Activated CD8-positive, alpha-beta memory T cell treated with anti-CD3 and anti-CD28 coated beads, Interleukin-2, amount 10 ng/mL, durations not matched to agents 7 days and 5 days (primary cell): Measurements from ENCODE around the gene HTR1A. TPM values are rescaled to one million over a fixed set of nuclear protein-coding genes. Genes with fewer than 3 reads are reported as not detected.

Experiments used
- ATAC-seq: fragments of 150-1000 bp; cut with Tn5 transposase; one replicate; pipeline ENCODE4 v1.10.0; 2021; ENCODE audit warnings: moderate library complexity
- CTCF ChIA-PET: fragments of 350-600 bp; sonication (Branson Sonifier 250); formaldehyde crosslinking; loops from one replicate; lab custom pipeline; 2021; ENCODE audit warnings: antibody characterized with exemption; lab: Charles Lee
- DNase-seq: peaks from one replicate; pipeline ENCODE4 v3.0.0-alpha.2; 2020
- H3K27ac Mint-ChIP-seq: one replicate; pipeline ENCODE4 v1.8.0; 2021; ENCODE audit warnings: mild to moderate bottlenecking, mixed read lengths
- H3K27me3 Mint-ChIP-seq: one replicate; pipeline ENCODE4 v1.8.0; 2021; ENCODE audit warnings: mixed read lengths
- H3K36me3 Mint-ChIP-seq: one replicate; pipeline ENCODE4 v1.8.0; 2021; ENCODE audit warnings: mild to moderate bottlenecking, mixed read lengths
- H3K4me1 Mint-ChIP-seq: one replicate; pipeline ENCODE4 v1.8.0; 2021; ENCODE audit warnings: mixed read lengths
- H3K4me3 Mint-ChIP-seq: one replicate; pipeline ENCODE4 v1.8.0; 2021; ENCODE audit warnings: mild to moderate bottlenecking, moderate library complexity, mixed read lengths
- H3K9me3 Mint-ChIP-seq: one replicate; pipeline ENCODE4 v1.8.0; 2022; ENCODE audit warnings: low read depth, mixed read lengths
- total RNA-seq, 2 experiments: library from RNA; stranded (reverse); gene quantifications; one replicate each; pipeline ENCODE4 v1.2.3, GENCODE V29; 2021

Gene HTR1A
- total RNA-seq, 2 experiments from 2014 or later, result not detected

DNA sequence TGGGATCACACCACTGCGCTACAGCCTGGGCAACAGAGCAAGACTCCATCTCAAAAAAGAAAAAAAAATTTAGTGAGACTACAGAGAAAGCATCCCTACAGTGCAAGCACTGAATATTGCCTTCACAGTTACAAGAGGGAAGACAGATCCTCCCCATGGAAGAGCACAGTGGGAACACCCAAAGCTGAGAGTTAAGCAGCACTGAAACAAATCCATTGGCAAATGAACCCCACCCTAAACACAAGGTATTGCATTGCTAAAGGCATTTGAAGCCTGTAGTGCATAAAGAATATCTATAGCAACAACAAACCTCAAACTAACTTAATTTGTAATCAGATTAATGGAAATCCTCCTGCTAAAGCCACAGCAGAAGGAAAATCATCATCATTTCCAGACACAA lies 27.1 kb downstream of the HTR1A start:
- CTCF ChIA-PET, result no interaction called here
- no peaks in the 10 kb centered on the region for H3K4me1 Mint-ChIP-seq
- no peaks in the 10 kb centered on the region for H3K36me3 Mint-ChIP-seq
- no peaks in the 10 kb centered on the region for H3K27me3 Mint-ChIP-seq
- ATAC-seq (no peak), DNase-seq (no peak)
- peaks cover 15% of the 10 kb centered on the region for H3K9me3 Mint-ChIP-seq
- H3K4me3 Mint-ChIP-seq, result no peak overlapping the region
- no peak overlapping the region for H3K27ac Mint-ChIP-seq

DNA sequence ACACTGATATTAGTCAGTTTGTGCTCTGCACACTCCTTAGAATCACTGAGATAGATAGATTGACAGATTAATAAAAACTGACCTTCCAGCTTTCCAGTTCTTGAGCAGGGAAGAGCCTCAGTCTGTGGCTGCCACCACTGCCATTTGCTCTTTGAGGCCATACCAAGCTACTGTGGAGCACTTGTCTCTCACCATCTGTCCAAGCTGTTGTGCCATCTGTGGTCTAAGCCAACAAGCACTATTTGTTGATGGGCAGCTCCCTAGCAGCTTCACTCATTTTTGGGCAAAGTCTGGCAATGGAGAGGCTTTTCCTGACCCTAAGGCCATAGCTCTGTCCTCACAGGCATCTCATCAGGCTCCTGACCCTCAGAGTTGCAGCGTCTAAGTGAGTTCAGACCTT lies 30.4 kb downstream of the HTR1A start:
- Mint-ChIP-seq H3K9me3 (peaks cover 13% of the 10 kb centered on the region), H3K4me3 (no peak overlapping the region), H3K36me3 (no peaks in the 10 kb centered on the region), H3K27me3 (no peaks in the 10 kb centered on the region), H3K4me1 (no peaks in the 10 kb centered on the region), H3K27ac (no peak overlapping the region)
- CTCF ChIA-PET, result no interaction called here
- no peak for DNase-seq
- ATAC-seq, result no peak

DNA sequence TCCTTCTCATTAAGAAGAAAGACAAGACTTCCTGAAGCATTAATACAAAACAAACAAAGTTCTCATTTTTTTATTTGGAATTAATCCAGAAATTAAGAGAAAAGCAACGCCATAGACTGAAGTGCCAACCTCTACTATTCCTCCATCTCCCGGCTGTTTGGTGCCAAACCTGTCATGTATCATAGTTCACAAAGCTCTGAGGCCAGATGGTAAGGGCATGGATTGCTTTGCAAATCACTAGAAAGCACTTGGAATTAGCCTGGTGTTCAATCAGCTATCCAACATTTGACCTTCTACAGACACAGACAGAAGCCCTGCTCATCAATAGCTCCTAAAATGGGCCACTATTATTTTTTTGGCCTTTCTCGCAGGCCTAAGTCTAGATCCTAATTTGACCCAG lies 33.8 kb downstream of the HTR1A start:
- no peak overlapping the region for H3K4me3 Mint-ChIP-seq
- ATAC-seq, result no peak
- no peaks in the 10 kb centered on the region for H3K27me3 Mint-ChIP-seq
- H3K4me1 Mint-ChIP-seq, result no peaks in the 10 kb centered on the region
- no peak overlapping the region for H3K27ac Mint-ChIP-seq
- peaks cover 7% of the 10 kb centered on the region for H3K9me3 Mint-ChIP-seq
- no peak for DNase-seq
- CTCF ChIA-PET, result no interaction called here
- H3K36me3 Mint-ChIP-seq, result no peaks in the 10 kb centered on the region

DNA sequence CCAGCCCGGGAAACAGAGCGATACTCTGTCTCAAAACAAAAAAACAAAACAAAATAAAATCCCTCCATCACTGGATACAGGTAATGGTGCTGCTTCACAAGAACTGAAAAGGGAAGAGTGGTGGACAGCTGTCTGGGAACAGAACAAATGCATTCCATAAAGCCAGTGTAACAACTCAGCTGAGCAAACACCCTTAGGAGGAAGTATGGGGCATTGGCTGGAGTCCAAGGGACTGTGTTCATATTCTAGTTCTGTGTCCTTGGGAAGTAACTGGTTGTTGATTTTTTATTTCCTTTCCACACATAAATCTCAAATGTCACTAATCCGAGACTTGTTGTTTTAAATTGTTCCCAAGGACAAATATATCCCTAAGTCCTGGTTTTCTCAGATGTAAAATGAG lies 38.3 kb downstream of the HTR1A start:
- ATAC-seq (no peak), DNase-seq (no peak)
- CTCF ChIA-PET, result no interaction called here
- Mint-ChIP-seq H3K4me1 (no peaks in the 10 kb centered on the region), H3K36me3 (no peaks in the 10 kb centered on the region), H3K4me3 (no peak overlapping the region), H3K27ac (no peak overlapping the region), H3K9me3 (peaks cover 2% of the 10 kb centered on the region), H3K27me3 (no peaks in the 10 kb centered on the region)

DNA sequence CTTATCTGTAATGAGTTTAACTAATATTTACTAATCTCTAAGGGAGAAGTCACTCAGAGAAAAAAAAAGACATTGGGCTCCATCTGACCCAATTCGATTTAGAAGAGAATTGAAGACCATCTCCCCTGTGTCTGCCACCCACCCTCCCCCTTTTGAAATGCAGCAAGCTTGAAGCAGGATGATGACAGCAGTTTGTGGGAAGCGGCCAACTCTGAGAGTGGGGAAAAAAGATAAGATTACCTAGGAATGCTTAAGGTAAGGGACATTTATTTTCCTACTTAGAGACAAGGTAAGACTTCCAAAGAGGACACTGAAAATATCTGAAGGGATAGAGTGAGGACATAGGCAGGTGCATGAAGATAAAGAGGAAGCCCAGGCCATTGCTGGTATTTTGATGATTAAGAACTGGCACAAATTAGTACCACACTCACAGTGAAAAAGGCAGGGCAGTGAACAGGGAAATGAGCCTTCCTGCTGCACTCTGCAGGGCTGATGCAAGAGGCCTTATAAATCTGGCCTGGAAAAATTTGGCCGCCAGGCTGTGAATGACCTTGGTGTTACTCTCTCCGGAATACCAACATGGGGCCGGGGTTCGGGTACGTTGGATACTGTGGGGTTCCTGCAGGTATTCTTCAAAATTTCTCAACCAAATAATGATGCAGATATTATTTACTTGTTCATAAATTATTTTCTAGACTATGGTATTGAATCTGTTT lies 42.3 kb downstream of the HTR1A start:
- H3K36me3 Mint-ChIP-seq, result no peaks in the 10 kb centered on the region
- H3K9me3 Mint-ChIP-seq, result peaks cover 2% of the 10 kb centered on the region
- ATAC-seq (no peak), DNase-seq (no peak)
- H3K4me1 Mint-ChIP-seq, result no peaks in the 10 kb centered on the region
- H3K27ac Mint-ChIP-seq, result no peak overlapping the region
- no peak overlapping the region for H3K4me3 Mint-ChIP-seq
- CTCF ChIA-PET, result no interaction called here
- no peaks in the 10 kb centered on the region for H3K27me3 Mint-ChIP-seq

DNA sequence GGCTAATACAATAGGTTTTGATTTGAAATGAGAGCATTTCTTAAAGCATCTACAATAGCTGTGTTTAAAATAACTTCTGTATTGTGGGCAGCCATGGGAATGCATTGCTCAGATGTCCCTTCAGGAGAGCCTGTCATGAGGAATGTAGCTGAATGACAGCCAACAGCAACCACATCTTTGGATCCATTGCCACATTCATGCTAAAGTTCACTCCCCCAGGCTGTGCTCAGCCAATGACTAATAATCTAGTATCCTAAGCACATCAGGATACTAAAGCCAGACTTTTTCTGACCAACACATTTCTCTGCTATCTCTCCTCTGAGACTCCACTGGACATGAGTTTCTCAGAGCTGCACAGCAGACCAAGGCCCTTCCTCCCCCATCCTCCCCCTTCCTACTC lies 45.5 kb downstream of the HTR1A start:
- peaks cover 2% of the 10 kb centered on the region for H3K9me3 Mint-ChIP-seq
- H3K4me1 Mint-ChIP-seq, result no peaks in the 10 kb centered on the region
- H3K4me3 Mint-ChIP-seq, result no peak overlapping the region
- ATAC-seq (no peak), DNase-seq (no peak)
- H3K27ac Mint-ChIP-seq, result no peak overlapping the region
- H3K36me3 Mint-ChIP-seq, result no peaks in the 10 kb centered on the region
- CTCF ChIA-PET, result no interaction called here
- H3K27me3 Mint-ChIP-seq, result no peaks in the 10 kb centered on the region

DNA sequence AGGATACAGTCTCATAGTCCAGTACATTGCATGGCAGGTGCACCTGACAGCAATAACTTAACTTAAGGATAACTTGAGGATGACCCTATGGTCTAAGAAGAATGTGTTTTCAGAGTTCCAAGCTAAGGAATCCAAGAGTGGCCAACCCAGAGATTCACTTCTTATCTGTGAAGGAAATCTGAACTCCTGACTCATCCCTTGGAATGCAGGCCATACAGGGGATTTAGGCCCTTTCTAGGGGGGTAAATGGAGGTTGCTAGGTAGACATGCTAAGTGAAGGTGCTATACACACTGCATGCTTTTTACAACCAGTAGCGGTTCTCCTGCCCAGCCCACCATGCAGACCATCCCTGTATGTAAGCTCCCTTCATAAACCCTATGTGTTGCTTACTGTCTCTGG lies 50.4 kb downstream of the HTR1A start:
- no peaks in the 10 kb centered on the region for H3K36me3 Mint-ChIP-seq
- H3K4me1 Mint-ChIP-seq, result no peaks in the 10 kb centered on the region
- H3K27me3 Mint-ChIP-seq, result no peaks in the 10 kb centered on the region
- H3K4me3 Mint-ChIP-seq, result no peak overlapping the region
- H3K9me3 Mint-ChIP-seq, result no peaks in the 10 kb centered on the region
- ATAC-seq (no peak), DNase-seq (no peak)
- CTCF ChIA-PET, result no interaction called here
- H3K27ac Mint-ChIP-seq, result no peak overlapping the region

Other genes starting within 250 kb of the HTR1A start
- not detected for gene RNF180, start 203.4 kb upstream of the HTR1A start, total RNA-seq